ENCODE measurements around the gene SLC12A1.

SLC12A1 gene

GRCh38 chr15:48336940-48337339 lies 130.8 kb downstream of the SLC12A1 start:
- TF ChIP-seq POLR2AphosphoS5 (IDR thresholded peaks at IDR 0.05; ENCODE audit: low read depth, low read length) (no peak), REST (IDR thresholded peaks at IDR 0.05; ENCODE audit: insufficient read depth in 1 of 2, low read depth in 2 of 2, low read length in 2 of 2) (no peak), SIN3A (IDR thresholded peaks at IDR 0.05; ENCODE audit: borderline replicate concordance, insufficient read depth, low read length) (no peak), TAF1 (IDR thresholded peaks at IDR 0.05; ENCODE audit: borderline replicate concordance, insufficient read depth, low read length) (no peak), FOXP2 (optimal IDR thresholded peaks at IDR 0.05; ENCODE audit: borderline replicate concordance, extremely low read depth, extremely low read length, insufficient read depth) (no peak)

- TF ChIP-seq FOXP2 (optimal IDR thresholded peaks at IDR 0.05; ENCODE audit: borderline replicate concordance, extremely low read depth, extremely low read length, insufficient read depth) (no peak), POLR2AphosphoS5 (IDR thresholded peaks at IDR 0.05; ENCODE audit: low read depth, low read length) (no peak), REST (IDR thresholded peaks at IDR 0.05; ENCODE audit: insufficient read depth in 1 of 2, low read depth in 2 of 2, low read length in 2 of 2) (no peak)
Measured at GRCh38 chr15:48337607-48338006, 131.5 kb downstream of the SLC12A1 start.

GRCh38 chr15:48340111-48340510 lies 134.0 kb downstream of the SLC12A1 start:
- TF ChIP-seq REST (IDR thresholded peaks at IDR 0.05; ENCODE audit: insufficient read depth in 1 of 2, low read depth in 2 of 2, low read length in 2 of 2) (no peak), SIN3A (IDR thresholded peaks at IDR 0.05; ENCODE audit: borderline replicate concordance, insufficient read depth, low read length) (no peak), POLR2AphosphoS5 (IDR thresholded peaks at IDR 0.05; ENCODE audit: low read depth, low read length) (no peak), FOXP2 (optimal IDR thresholded peaks at IDR 0.05; ENCODE audit: borderline replicate concordance, extremely low read depth, extremely low read length, insufficient read depth) (no peak), TAF1 (IDR thresholded peaks at IDR 0.05; ENCODE audit: borderline replicate concordance, insufficient read depth, low read length) (no peak)

- TF ChIP-seq POLR2AphosphoS5 (IDR thresholded peaks at IDR 0.05; ENCODE audit: low read depth, low read length) (0 out of 2 replicates have a peak, but pooled peaks have one; percentile 51), REST (IDR thresholded peaks at IDR 0.05; ENCODE audit: insufficient read depth in 1 of 2, low read depth in 2 of 2, low read length in 2 of 2) (no peak)
Measured at GRCh38 chr15:48343865-48344264, 137.8 kb downstream of the SLC12A1 start.

- TF ChIP-seq REST (IDR thresholded peaks at IDR 0.05; ENCODE audit: insufficient read depth in 1 of 2, low read depth in 2 of 2, low read length in 2 of 2) (no peak), FOXP2 (optimal IDR thresholded peaks at IDR 0.05; ENCODE audit: borderline replicate concordance, extremely low read depth, extremely low read length, insufficient read depth) (no peak), POLR2AphosphoS5 (IDR thresholded peaks at IDR 0.05; ENCODE audit: low read depth, low read length) (no peak), SIN3A (IDR thresholded peaks at IDR 0.05; ENCODE audit: borderline replicate concordance, insufficient read depth, low read length) (no peak), TAF1 (IDR thresholded peaks at IDR 0.05; ENCODE audit: borderline replicate concordance, insufficient read depth, low read length) (no peak)
Measured at GRCh38 chr15:48345516-48345915, 139.4 kb downstream of the SLC12A1 start.

Measured in PFSK-1 (cell line).